Fibroblast of skin of left quadriceps (primary cell): ENCODE measurements around the gene FBXO42.

Source experiments
- DNase-seq, 2 experiments: peaks; one replicate each; pipeline ENCODE4 v3.0.0-alpha.2; 2013; ENCODE audit warnings: low read depth in 2 of 2

FBXO42 gene

GRCh38 chr1:16351994-16352841, at the start of gene FBXO42:
FBXO42 (minus strand) TSS chr1:16352480; CDS start chr1:16315418, 37,062 bp downstream.
- DNase-seq = peak; percentile 83 to 84

- DNase-seq = no peak
Measured at GRCh38 chr1:16398371-16398953, 46.2 kb upstream of the FBXO42 start.

GRCh38 chr1:16397120-16397519, 44.8 kb upstream of the FBXO42 start:
- no peak for DNase-seq

GRCh38 chr1:16396591-16396990, 44.3 kb upstream of the FBXO42 start:
- peak in 1 of 2 experiments; percentile 23 for DNase-seq

GRCh38 chr1:16394977-16395376, 42.7 kb upstream of the FBXO42 start:
- DNase-seq = no peak

DNA sequence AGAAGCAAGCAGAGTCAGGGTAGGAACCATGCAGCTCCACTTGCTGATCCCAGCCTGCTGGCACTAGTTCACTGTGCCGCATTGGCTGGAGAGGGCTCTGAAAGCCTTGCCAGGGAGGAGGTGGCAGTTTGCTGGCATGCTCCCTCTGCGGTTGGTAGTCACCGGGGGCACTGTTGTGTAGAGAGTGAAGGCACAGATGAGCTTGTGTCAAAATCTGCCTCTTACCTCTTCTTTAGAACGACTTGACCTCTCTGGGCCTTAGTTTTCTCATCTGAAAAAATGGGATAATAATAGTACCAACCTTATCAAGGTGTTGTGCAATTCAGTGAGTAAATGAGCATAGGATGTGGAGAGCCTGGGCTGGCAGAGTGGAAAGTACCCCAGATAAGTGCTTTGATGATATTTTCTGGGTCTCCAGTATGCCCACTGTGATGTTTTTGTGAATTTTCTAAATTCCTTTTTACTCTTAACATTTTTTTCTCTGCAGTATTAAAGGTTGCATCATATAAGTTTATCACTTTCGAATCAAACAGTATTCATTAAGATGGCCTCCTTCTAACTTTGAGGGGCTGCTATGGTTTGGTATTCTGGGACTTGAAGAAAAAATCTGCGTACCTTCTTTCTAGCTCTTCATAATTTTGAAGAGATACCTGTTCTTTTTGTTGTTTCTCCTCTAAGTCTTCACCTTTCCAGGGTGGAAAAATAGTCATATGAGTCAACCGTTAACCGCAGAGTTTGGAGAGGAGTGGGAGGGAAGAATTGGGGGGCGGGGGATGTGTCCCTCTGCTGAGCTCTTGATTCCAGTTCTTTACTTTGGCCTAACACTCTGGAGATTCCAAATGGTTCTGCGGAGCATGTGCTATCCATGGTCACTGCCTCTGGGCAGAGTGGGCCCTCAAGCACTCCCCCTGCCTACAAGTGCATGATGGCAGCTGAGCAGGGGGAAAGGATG, 41.6 kb upstream of the FBXO42 start:
- no peak for DNase-seq

GRCh38 chr1:16392740-16393569, 40.7 kb upstream of the FBXO42 start:
- no peak for DNase-seq

GRCh38 chr1:16391411-16391810, 39.1 kb upstream of the FBXO42 start:
- no peak for DNase-seq

- DNase-seq = no peak
Measured at GRCh38 chr1:16387201-16388188, 35.2 kb upstream of the FBXO42 start.

GRCh38 chr1:16386454-16387113, 34.3 kb upstream of the FBXO42 start:
- DNase-seq = no peak

DNA sequence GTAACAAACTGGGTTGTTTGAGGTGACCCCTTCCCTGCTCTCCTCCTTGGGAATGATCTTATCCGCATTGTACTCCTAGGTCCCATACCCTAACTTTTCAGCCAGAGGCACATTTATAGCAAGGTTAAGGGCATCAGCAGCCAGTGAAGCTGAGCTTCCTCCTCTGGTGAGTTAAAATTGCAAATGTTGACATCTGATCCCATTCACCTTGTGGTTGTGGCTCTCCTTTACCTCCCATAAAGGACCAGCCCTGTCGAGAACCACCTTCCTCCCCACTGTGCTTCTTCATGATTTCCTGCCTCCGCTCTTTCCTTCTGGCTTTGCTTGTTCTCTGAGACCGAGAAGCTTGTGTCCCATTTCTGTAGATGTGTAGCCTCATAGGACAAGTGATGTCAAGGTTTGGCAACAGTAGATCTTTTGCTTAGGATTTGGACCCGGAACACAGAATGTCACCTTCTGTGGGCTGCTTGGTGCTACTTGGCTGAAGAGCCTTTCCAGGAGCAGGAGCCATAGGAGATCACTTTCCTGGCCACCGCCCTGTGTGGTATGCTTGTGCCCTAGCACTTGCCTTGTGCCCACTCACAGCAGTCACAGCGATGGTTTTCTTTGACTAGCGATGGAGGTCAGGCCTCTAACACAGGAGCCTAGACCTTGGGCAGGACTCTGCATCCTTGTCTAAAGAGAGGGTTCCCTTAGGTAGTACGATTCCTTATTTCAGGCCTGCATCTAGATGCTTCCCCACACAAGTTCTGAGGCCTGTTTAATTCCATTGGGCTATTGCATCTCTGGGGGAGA, 33.6 kb upstream of the FBXO42 start:
- DNase-seq = no peak

- no peak for DNase-seq
Measured at GRCh38 chr1:16383888-16384287, 31.6 kb upstream of the FBXO42 start.

GRCh38 chr1:16380868-16381267, 28.6 kb upstream of the FBXO42 start:
- no peak for DNase-seq

GRCh38 chr1:16378443-16378842, 26.2 kb upstream of the FBXO42 start:
- DNase-seq = no peak

DNA sequence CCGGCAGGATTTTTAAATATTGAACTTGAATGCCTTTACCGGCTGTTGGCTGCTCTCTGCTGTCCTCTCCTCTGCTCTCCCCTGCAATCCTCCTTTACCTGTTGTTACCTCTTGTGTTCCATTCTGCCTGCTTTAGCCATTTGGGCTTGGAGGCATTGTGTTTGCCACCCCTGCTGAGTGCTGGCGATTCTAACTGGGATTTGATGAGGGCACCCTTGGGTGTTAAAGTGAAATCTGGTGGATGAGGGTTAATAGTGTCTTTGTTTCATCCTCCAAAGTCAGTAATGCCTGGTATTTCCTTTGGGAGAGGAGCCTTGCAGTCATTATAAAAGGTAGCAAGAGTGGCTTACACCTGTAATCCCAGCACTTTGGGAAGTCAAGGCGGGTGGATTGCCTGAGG, 24.7 kb upstream of the FBXO42 start:
- no peak for DNase-seq

DNA sequence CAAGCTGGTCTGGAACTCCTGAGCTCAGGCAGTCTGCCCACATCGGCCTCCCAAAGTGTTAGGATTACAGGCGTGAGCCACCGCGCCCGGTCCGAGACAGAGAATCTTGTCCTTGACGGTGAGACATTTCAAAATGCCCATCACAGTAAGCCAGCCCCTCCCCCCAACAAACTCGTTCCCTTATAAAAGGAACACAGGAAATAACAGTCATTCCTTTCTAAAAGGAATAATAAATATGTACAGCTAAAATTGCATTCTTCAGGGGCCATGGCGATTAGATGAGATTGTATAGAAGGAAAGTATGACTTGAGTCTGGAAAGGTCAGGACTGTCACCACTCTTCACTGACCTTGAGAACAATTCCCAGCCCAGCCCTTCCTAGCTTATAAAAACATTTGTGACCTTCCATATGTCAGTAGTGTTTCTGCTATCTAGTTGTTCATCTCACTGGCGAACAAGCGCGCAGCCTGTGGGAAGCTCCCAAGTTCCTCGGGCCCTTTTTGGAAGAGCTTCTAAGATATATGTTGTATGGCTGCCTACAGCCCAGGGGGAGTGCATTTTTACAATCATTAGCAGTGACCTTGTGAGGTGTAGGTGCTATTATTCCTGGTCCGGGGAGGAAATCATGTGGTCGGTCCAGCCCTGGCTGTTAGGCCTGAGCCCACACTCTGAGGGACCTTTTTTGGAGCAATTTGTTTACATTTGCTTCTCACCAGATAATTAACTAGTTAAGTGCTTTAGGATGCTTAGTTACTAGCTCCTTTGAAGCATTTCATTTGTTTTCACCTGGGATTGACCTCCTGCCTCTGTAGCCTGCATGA, 23.5 kb upstream of the FBXO42 start:
- peak in 1 of 2 experiments; percentile 35 for DNase-seq

- DNase-seq = no peak
Measured at GRCh38 chr1:16374266-16374665, 22.0 kb upstream of the FBXO42 start.
